Ramos (cell line): ENCODE results near the gene TPM4.

Experiments used
- in situ Hi-C: fragments of 300-500 bp; cut with MboI; formaldehyde crosslinking; loops from one replicate; pipeline ENCODE4 v1.14.3; 2022; ENCODE audit warnings: low sequenced_read_pairs; ENCODE audit not compliant: unreplicated experiment

Gene TPM4

GRCh38 chr19:16076154-16076957 lies at the start of gene TPM4:
Gene TPM4 (plus strand): TSS chr19:16076495. CDS start chr19:16076566, 71 bp downstream.
- in situ Hi-C loops: no loop called here

GRCh38 chr19:16026756-16027155 lies 49.5 kb upstream of the TPM4 start:
- in situ Hi-C loops: loop anchor here (25.0 kb wide), 1 partner anchor 386 kb away; no protein-coding TSS in a partner anchor

- in situ Hi-C loops: loop anchor here (25.0 kb wide), 1 partner anchor 385 kb away; no protein-coding TSS in a partner anchor
Observed at GRCh38 chr19:16027528-16027927, 48.8 kb upstream of the TPM4 start.

- in situ Hi-C loops: loop anchor here (25.0 kb wide), 1 partner anchor 382 kb away; no protein-coding TSS in a partner anchor
Observed at GRCh38 chr19:16030155-16030554, 46.1 kb upstream of the TPM4 start.

GRCh38 chr19:16030964-16031871 lies 45.1 kb upstream of the TPM4 start:
- in situ Hi-C loops: loop anchor here (25.0 kb wide), 1 partner anchor 381 kb away; no protein-coding TSS in a partner anchor

GRCh38 chr19:16031872-16032200 lies 44.5 kb upstream of the TPM4 start:
- in situ Hi-C loops: loop anchor here (25.0 kb wide), 1 partner anchor 380 kb away; no protein-coding TSS in a partner anchor

GRCh38 chr19:16032509-16033135 lies 43.7 kb upstream of the TPM4 start:
- in situ Hi-C loops: loop anchor here (25.0 kb wide), 1 partner anchor 380 kb away; no protein-coding TSS in a partner anchor

- in situ Hi-C loops: loop anchor here (25.0 kb wide), 1 partner anchor 379 kb away; no protein-coding TSS in a partner anchor
Observed at GRCh38 chr19:16033136-16033530, 43.2 kb upstream of the TPM4 start.

- in situ Hi-C loops: loop anchor here (25.0 kb wide), 1 partner anchor 379 kb away; no protein-coding TSS in a partner anchor
Observed at GRCh38 chr19:16033721-16034120, 42.6 kb upstream of the TPM4 start.

- in situ Hi-C loops: loop anchor here (25.0 kb wide), 1 partner anchor 378 kb away; no protein-coding TSS in a partner anchor
Observed at GRCh38 chr19:16034180-16034579, 42.1 kb upstream of the TPM4 start.

GRCh38 chr19:16034958-16035560 lies 41.2 kb upstream of the TPM4 start:
- in situ Hi-C loops: loop anchor here (25.0 kb wide), 1 partner anchor 377 kb away; no protein-coding TSS in a partner anchor

GRCh38 chr19:16035601-16036297 lies 40.5 kb upstream of the TPM4 start:
- in situ Hi-C loops: loop anchor here (25.0 kb wide), 1 partner anchor 377 kb away; no protein-coding TSS in a partner anchor

- in situ Hi-C loops: loop anchor here (25.0 kb wide), 1 partner anchor 376 kb away; no protein-coding TSS in a partner anchor
Observed at GRCh38 chr19:16036397-16036925, 39.8 kb upstream of the TPM4 start.

GRCh38 chr19:16036941-16037340 lies 39.4 kb upstream of the TPM4 start:
- in situ Hi-C loops: loop anchor here (25.0 kb wide), 1 partner anchor 375 kb away; no protein-coding TSS in a partner anchor

GRCh38 chr19:16037424-16038195 lies 38.7 kb upstream of the TPM4 start:
- in situ Hi-C loops: loop anchor here (25.0 kb wide), 1 partner anchor 375 kb away; no protein-coding TSS in a partner anchor

GRCh38 chr19:16038196-16038695 lies 38.0 kb upstream of the TPM4 start:
- in situ Hi-C loops: loop anchor here (25.0 kb wide), 1 partner anchor 374 kb away; no protein-coding TSS in a partner anchor

- in situ Hi-C loops: loop anchor here (25.0 kb wide), 1 partner anchor 373 kb away; no protein-coding TSS in a partner anchor
Observed at GRCh38 chr19:16039081-16039480, 37.2 kb upstream of the TPM4 start.
